CD4-positive, alpha-beta T cell treated with Interleukin-1 beta for 1 hour (primary cell): ENCODE data around the gene SC5D.

Experiments
- DNase-seq, 2 donors: peaks; one replicate each; pipeline ENCODE4 v3.0.0-alpha.2; 2020 to 2022

SC5D gene

GRCh38 chr11:121293288-121293594, 670 bp downstream of the SC5D start:
- no peak for DNase-seq

GRCh38 chr11:121295246-121296029, 2.9 kb downstream of the SC5D start:
- no peak for DNase-seq

- DNase-seq, result no peak
Observed at GRCh38 chr11:121297872-121298271, 5.3 kb downstream of the SC5D start.

DNA sequence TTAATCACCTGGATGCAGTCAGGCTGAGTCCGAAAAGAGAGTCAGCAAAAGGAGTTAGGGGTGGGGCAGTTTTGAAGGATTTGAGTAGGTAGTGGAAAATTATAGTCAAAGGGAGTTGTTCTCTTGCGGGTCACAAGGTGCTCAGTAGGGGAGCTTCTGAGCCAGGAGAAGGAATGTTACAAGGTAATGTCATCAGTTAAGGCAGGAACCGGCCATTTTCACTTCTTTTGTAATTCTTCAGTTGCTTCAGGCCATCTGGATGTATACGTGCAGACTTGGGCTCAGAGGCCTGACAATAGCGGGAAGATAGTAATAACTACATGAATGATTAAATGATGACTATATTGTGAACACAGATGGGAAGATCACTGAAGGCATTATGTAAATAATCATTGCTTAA, 6.2 kb downstream of the SC5D start:
- no peak for DNase-seq

GRCh38 chr11:121299417-121299816, 6.8 kb downstream of the SC5D start:
- no peak for DNase-seq

DNA sequence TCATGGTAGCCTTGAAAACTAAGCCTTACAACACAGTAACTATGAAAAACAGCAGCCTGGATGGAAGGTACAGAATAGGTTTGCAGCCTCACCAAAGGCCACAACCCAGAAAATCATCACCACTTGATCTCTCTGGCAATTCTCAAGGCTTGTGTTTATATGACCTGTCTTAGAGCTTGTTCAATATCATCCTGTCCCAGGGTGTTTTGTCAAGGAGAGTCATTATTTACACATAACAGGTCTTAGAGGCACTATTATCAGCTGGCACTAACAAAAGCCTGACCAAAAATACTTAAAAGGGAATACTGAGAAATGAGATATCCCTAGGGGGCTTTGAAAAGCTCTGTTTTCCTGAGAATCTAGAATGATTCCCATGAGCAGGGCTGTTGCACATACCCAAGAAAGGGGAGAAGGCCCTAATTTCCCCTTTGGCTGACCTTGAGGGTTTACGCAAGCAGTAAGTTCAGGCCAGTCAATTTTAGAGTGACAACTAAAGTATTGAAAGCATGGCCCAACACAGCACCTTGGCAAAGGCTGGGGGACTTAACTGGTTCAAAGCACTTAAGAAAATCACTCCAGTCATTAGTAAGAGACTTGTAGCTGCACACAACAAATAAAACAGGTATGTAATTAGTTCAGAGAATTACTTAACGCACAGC, 7.9 kb downstream of the SC5D start:
- DNase-seq, result no peak

- DNase-seq, result no peak
Observed at GRCh38 chr11:121300972-121301699, 8.6 kb downstream of the SC5D start.

- no peak for DNase-seq
Observed at GRCh38 chr11:121304759-121305158, 12.2 kb downstream of the SC5D start.

DNA sequence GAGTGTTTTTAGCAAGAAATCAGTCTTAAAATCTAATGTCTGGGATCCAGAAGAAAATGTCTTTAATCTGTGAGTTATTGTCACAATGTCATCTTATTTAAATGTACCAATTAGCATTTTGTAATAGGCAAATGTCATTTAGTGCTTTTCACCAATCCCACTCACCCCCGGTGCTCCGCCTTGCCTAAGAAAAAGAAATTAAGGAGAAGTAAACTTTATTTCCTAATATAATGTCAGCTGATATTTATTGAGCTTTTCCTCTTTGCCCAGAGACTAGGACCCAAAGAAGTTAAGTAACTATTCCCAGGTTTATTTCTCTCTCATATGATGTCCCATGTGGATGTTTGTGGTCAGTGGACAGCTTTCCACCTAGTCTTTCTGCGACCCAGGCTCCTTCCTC, 16.2 kb downstream of the SC5D start:
- no peak for DNase-seq

GRCh38 chr11:121309688-121310087, 17.1 kb downstream of the SC5D start:
- DNase-seq, result no peak

GRCh38 chr11:121310908-121311307, 18.3 kb downstream of the SC5D start:
- DNase-seq, result no peak

- DNase-seq, result no peak
Observed at GRCh38 chr11:121311373-121311772, 18.8 kb downstream of the SC5D start.

GRCh38 chr11:121312483-121312882, 19.9 kb downstream of the SC5D start:
- DNase-seq, result no peak

- peak; percentile 37 to 58 for DNase-seq
Observed at GRCh38 chr11:121318848-121319834, 26.6 kb downstream of the SC5D start.

DNA sequence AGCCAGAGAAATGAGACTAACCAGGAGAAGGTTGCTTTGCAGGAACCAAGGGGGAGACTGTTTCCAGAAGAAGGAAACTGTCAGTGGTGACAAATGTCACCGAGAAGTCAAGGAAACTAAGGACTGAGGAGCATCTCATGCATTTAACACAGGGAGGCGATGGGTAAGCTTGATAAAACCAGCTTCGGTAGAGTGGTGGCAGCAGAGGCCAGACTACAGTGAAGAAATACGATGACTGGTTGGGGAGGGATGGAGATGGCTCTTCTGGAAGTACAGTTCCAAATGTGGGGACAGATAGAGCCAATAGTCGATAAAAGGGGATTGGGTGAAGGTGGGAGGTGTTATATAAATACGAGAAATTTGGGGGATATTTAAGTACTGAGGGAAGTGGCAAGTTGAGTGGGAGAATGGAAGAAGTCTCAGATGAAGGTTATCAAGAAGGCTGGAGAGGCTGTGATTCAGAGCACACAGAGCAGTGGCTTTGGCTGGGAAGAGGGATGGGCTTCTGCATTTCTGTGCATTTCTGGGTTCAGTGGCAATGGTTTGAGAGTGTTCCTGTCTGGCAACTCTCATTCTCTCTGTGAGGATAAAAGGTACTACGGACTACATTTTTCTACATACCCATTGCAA, 29.2 kb downstream of the SC5D start:
- peak; percentile 37 to 51 for DNase-seq

GRCh38 chr11:121323046-121323607, 30.6 kb downstream of the SC5D start:
- no peak for DNase-seq

DNA sequence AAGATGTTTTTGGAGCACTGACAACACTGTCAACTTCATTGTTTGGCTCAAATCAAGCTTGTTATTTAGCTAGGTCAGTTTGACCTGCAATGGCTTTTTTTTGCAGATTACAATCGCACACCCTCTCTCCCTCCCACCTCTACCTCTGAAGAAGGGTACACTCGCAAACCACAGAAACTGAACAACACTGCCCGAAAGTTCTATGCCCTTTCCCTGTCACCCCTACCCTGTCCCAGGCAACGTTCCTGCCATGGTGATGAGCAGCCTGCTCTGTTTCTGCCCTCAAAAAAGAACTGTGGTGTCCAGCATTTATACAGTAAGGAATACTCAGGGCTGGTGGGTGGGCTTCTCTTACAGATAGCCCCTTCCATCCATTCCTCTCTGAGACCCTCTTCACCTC, 33.7 kb downstream of the SC5D start:
- no peak for DNase-seq

DNA sequence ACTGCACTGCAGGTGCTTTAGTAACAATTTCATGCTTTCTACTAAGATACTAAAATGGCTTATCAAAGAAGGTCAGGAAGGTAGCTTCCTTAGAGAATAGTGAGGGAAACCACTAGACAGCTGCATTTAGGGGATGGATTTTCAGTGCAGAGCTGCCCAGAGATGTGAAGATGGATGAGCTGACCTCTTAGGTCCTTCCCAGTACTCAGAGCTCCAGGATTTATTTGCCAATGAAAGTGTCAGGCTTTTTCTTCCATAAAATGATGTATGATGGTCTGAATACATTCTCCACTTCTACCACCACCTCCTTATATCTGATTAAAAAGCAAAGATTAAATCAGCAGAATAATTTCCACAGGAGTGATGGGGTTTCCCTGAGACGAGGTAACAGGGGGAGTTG, 35.0 kb downstream of the SC5D start:
- DNase-seq, result no peak

- DNase-seq, result peak; percentile 15 to 42
Observed at GRCh38 chr11:121328176-121328966, 35.8 kb downstream of the SC5D start.

GRCh38 chr11:121328967-121329679, 36.6 kb downstream of the SC5D start:
- DNase-seq, result peak in 1 of 2 donors; percentile 12
